GM19043 (cell line): Measurements from ENCODE around the gene SHISAL1.
"Not testable (repeated sequence)": the region's sequence is repeated elsewhere in the genome, so short reads cannot be mapped to it uniquely, and the experiment has no call there.

Experiments used
- ATAC-seq: cut with Tn5 transposase; IDR thresholded peaks from one replicate; pipeline ENCODE4 v1.9.1; 2021; ENCODE audit warnings: low read depth; ENCODE audit not compliant: unreplicated experiment

Gene SHISAL1

DNA sequence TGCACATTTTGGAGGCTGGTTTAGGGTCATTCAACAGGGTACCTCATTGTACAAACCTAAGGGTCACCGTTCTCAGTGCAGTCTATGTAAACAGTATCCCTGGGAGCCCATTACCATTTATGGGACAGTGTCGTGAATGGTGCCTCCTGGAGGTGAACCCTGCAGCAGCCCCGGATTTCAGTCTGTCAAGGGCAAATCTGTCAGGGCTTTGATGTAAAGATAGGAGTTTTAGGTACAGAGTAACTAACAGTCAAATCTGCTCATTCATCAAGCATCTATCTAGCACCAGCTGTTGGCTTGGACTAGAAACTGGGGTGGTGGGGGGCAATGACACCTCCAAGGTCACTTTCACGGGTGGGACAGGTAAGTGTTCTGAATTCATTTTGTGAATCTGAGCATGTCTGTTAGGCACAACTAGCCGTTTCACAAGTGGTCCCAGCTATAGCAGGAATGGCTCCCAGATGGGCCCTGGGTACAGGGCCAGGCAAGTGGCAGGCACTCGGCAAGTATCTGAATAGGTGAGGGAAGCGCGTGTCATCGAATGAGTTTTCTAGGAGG is 68.4 kb downstream of the SHISAL1 start:
- ATAC-seq: no peak

DNA sequence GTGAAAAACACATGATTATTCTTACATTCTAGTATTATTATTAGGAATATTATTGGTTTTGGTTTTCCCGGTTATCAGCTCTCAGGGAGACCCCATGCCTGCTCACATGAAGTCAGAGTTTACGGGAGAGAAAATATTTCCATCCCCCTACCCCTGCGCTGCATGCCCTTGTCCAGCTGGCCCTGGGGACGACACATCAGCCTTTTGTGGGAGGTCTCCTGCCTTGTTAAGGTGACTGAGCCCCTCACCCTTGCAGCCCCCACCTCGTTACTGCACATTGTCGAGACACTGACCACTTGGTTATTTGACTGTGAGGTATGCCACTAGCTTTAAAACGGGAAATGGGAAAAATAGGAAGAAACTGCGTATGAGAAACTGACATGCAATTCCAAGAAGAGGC is 69.0 kb downstream of the SHISAL1 start:
- ATAC-seq: no peak

DNA sequence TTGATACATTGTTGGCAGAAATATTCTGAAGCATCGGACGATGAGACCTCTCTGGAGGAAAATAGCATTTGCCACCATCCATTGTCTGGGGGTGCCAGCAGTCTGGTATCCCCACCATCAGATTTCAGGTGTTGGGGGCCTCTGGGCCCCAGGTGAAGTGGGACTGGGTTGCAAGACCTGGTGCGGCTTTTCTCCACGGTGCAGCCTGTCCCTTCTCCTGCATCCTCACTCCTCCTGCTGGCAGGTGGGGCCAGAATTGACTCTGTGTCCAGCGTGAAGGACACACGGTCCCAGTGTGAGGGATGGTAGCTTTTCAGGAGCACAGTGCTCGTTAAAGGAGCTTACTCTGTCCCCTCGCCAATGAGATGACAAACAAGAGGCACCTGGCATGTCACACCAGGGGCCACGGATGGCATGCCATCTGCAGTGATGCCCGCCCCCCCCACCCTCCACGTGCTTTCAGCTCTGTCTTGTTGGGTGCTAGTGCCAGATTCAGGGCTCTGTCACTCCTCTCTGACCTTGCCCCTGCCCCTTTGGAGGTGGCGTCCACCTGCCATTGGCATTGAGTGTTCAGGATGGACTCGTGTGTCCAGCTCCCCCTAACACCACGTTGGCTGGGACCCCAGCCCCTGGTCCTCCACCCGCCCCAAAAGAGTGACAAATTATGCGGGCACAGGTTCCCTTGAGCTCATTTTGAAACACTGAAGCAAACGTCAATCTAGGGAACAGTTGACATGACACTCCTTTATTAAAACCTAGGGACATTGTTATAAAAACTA is 69.6 kb downstream of the SHISAL1 start:
- no peak for ATAC-seq

DNA sequence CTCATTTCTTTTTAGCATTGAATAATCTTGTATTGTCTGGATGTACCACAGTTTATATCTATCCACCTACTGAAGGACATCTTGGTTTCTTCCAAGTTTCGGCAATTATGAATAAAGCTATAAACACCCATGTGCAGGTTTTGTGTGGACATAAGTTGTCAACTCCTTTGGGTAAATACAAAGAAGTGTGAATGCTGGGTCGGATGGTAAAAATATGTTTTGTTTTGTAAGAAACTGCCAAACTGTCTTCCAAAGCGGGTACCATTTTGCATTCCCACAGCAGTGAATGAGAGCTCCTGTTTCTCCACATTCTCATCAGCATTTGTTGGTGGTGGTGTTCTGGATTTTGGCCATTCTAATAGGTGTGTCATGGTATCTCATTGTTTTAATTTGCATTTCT is 71.6 kb downstream of the SHISAL1 start:
- not testable (repeated sequence) for ATAC-seq

DNA sequence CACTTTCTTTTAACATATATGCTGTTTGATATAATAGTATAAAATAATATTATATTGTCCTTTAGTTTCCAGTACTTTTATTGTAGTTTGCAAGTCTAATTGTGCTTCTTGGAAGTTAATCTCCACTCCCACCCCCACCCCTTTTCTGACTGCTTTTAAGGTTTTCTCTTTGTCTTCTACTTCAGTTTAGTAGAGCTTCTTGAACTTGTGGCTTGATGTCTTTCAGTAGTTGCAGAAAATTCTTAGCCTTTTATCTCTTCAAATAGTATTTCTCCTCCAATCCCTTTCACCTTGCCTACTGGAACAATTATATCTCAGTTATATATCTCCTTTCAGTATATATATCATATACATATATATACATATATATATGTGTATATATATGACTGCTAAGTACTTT is 75.5 kb downstream of the SHISAL1 start:
- ATAC-seq: no peak

DNA sequence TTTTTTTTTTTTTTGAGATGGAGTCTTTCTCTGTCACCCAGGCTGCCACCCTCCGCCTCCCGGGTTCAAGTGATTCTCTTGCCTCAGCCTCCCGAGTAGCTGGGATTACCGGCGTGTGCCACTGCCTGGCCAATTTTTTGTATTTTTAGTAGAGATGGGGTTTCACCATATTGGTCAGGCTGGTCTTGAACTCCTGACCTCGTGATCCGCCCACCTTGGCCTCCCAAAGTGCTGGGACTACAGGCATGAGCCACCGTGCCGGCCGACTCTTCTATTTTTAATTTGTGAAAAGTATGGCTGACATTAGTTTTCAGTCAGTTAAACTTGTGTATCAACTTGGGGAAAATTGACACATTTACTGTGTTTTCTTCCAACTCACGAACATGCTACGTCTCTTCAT is 78.4 kb downstream of the SHISAL1 start:
- not testable (repeated sequence) for ATAC-seq

DNA sequence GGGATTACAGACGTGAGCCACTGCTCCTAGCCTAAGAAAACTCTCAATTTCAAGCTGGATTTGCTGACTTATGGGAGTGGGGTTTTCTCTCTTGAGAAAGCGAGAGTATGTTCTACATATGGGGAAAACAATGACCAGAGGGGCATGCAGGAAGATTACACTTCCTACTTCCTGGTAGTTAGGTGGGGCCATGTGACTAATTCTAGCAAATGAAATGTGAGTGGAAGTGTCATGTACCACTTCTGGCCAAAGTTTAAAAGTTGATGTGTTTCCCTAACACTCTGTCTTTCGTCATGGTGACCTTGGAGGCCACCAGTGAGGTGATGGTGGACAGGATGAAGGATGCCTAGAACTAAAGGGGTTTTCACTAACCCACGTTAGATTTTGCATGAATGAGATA is 81.5 kb downstream of the SHISAL1 start:
- ATAC-seq: no peak

DNA sequence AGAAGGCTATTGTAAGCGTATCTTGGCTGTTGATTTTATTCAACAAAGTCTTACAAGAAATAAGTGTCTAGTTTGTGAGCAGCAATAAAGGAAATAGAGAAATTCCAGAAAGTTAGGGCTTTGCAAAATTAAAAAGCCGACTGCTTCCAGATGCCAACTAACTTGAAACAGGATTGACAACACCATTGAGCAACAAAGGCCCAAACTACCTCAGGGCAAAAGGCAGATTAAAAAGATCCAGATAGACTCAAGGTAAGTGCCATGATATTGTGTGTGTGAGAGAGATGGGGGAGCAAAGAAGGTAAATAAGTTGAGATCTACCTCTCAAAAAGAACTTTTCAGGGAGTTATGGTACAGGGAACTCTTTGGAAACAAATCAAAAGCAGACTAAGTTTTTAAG is 82.9 kb downstream of the SHISAL1 start:
- no peak for ATAC-seq

DNA sequence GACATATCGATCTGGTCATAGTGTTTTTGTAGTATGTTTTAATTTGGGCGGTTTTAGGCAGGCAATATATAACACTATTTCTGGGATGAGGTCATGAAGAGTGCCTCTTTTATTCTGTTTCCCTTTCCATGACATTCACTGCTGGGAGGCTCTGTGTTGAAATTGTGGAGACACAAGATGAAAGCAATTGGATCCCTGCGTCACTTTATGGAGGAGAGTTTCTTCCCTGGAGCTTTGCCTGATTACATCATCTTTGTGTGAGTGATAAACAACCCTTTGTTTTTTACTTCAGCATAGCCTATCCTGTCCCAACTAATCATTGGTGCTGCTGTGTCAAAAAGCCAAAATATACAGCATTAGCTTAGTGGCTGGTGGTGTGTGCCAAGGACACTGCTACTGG is 83.4 kb downstream of the SHISAL1 start:
- ATAC-seq: no peak

DNA sequence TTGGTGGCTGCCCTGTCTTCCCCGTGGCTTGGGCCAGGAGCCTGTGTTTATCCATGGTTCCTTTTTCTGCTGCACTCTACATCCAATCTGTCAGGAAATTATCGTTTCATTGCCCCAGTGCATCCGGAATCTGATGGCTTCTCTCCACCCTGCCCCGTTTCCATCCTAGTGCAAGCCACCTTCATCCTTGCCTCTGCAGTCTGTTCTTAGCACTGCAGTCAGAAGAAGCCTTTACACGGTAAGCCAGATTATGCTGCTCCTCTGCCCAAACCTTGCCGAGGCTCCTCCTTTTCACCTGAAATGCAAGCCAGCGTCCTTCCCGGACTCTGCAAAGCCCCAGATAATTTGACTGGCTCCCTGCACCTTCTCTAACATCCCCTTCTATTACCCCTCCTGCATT is 86.9 kb downstream of the SHISAL1 start:
- ATAC-seq: no peak

DNA sequence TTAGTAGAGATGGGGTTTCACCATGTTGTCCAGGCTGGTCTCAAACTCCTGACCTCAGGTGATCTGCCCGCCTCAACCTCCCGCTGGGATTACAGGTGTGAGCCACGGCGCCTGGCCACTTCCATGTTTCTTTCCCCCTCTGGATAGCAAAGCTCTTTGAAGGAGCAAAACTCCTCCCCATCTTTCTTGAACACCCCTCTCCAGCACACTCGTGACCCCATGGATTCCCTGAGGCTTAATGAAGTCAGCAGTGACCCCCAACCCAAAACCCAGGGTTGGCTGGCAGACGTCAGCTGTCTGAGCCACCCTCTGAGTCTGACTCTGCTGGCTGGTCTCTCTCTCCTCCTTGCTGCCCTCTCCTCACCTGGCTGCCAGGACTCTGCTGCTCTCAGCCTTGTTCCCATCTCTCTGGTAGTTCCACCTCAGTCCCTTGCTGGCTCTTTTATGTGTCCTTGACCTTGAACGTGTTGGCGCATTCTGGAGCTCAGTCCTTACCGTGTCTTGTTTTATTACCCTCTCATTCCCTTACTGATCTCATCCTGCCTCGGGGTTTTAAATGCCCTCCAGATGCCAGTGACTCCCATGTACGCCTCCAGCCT is 87.6 kb downstream of the SHISAL1 start:
- ATAC-seq: no peak

DNA sequence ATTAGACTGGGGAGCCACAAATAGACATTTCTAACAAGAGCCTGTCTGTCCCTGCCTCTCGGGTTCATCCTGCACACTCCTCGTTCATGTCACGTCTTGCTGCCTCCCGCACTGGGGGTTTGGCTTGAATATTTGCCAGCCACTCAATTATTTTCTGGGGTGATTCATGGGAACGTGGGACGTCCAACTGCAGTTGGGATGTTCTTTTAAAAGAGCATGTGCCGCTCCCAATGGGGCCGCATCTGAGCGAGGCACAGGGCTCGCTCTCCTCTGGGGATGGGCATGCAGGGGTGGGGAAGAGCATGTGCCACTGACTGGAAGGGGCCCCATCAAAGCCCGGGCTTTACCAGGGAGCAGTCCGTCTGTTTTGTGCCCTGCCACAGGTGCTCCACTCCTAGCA is 88.6 kb downstream of the SHISAL1 start:
- no peak for ATAC-seq

DNA sequence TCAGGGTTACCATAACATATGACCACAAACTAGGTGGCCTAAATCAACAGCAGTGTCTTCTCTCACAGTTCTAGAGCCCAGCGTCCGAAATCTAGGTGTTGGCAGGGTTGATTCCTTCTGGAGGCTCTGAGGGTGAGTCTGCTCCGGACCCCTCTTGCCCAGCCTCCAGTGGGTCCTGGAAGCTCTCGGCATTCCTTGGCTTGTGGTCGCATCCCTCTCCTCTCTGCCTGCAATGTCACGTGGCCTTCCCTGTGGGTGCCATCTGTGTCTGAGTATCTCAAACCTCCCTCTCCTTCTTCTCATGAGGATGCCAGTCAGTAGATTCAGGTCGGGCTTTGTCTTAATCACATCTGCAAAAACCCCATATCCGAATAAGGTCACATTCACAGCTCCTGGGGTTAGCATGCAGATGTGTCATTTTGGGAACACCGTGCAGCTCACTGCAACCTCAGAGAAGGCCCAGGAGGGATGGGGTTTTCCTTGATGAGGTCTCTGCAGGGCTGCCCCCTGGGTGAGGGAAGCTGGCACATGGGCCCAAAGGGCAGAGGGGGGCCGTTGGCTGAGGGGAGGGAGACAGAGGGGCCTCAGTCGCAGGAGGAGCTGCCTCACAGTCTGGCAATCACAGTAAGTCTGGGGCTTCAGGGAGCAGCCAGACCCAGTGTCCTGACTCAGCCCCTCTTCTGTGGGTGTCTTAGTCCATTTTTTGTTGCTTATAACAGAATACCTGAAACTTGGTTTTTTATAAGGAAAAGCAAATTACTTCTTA is 90.9 kb downstream of the SHISAL1 start:
- ATAC-seq: no peak

DNA sequence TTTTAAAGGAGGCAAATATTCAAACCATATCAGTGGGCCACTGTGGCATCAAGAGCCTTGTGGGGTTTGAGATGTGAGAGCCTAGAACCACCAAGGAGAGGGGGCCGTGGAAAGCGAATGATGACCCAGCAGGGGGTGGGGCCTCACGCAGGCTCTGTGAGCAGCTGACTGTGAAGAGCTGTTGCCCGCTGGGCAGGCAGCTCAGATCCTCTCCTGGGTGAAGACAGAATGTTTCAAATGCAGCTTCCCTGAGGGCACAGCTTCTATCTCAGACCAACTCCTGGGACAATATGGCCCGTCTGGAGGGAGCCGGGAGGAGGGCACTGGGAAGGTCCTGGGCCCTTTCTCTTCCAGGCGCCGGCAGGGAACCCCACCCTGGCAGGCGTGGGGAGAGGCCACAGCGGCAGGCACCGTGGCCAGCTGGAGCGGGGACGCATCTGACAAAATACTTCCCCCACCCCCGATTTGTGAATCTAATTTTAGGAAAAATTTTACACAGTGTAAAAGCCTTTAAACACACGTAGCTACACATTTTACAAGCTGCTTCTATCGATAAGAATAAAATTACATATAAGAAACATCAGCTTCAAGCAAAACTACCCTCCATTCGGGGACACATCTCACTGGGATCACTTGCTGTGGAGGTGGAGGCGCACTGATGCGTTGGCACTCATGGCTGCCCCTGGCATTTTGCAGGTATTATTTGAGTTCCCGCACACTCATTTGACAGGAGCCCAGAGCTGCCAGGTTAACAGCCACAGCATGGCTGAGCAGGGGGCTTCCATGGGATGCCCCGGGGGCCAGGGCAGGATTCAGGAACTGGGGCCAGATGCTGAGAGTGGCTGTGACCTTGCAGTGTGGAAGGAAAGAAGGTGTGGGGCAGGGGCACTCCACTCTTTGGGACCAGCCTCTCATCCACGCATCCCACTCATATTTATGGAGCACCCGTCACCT is 91.7 kb downstream of the SHISAL1 start:
- ATAC-seq: no peak

DNA sequence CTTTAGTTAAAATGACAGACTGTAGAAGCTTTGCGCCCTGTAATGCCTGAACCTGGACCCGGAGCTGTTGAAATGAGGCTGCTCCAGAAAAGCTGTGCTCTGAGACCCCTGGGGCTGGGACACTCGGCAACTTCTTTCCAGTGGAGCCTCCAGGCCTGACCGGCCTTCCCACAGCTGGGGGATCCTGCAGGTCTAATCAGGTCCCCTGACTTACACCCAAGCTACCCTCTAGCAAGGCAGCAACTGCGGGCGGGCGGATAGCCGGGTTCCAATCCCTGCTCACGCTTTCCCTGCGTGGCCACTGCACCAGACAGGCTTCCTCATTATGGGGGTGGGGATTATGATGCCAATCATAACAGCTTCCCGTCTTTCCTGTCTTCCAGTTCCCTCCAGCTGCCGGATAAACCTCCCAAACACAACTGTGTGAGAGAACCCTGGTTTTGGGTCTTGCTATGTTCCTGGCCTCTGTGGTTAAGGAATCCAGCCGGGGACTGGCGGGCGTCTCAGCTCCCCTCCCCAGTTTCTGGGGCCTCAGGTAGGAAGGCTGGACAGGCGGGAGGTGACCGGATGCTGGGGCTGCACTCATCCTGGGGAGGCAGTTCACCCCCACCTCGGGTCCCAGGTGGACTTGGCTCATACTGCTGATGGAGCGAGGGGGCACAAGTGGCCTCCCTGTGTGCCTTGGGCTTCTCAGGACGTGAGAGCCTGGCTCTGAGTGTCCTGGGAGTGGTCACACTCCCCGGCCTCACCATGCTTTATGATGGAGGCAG is 93.5 kb downstream of the SHISAL1 start:
- ATAC-seq: no peak

DNA sequence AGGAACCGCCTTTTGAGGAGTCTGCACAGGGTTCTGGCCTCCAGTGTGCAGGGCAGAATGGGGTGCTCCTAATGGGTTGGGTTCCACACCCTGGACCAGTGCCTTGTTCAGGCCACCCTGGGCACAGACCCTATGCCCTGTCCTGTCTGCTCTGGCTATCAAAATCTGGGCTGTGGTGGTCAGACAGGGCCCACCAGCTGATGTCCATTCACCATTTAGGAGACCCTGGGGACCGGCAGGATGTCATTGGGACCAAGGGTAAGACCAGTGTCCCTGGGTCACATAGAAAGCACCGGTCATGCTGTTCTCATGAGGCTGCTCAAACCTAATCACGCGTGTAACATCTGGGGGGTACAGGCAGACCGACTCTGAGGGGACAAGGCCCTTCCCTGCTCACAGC is 94.7 kb downstream of the SHISAL1 start:
- ATAC-seq: no peak

DNA sequence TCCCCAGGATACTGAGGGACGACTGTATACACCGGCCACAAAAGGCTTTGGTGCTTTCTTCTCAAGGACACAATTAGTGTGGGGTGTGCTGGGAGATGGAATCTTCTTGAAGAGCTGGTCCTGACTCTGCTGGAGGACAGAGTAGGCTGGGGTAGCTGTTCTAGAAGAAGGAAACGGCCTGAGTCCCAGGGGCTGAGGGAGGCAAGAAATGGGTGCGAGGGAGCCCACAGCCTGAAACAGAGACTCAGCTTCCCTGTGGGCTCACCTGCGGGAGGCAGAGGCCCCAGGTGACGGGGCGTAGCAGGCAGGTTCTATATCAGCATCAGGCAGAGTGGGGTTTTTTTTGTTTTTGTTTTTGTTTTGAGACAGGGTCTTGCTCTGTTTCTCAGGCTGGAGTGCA is 95.4 kb downstream of the SHISAL1 start:
- ATAC-seq: no peak

DNA sequence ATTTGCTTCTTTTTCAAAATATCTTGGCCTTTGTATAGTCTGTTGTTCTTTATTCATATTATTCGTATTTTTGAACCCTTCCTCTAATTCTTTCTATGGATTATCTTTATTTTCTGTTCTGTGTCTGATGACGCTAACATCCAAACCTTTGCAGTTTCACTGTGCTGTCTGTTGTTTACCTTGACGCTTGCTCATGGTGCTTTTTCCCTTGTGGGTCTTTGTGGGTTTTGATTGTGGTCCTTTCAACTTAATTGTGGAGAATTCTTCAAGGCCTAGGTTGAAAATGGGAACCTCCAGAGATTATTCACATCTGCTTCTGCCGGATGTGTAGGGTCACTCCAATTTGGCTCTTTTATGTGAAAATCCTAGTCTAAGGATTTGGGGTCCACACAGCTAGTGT is 97.5 kb downstream of the SHISAL1 start:
- ATAC-seq: no peak

DNA sequence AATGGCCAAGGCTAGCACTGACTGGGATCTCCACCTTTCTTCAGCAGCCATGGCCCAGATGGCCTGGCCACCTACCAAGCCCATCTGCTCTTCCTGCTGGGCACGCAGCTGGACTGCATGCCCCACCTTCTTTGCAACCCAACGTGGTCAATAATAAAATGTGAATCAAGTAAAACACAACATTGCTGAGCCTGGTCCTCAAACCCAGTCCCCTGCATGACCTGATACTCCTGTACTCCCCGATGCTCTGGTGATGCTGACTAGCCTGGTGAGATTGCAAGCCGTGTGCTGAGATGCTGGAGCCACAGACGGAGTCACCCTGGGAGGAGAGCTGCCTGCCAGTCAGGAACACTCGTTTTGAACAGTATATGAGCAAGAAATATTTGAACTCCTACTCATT is 98.0 kb downstream of the SHISAL1 start:
- no peak for ATAC-seq

DNA sequence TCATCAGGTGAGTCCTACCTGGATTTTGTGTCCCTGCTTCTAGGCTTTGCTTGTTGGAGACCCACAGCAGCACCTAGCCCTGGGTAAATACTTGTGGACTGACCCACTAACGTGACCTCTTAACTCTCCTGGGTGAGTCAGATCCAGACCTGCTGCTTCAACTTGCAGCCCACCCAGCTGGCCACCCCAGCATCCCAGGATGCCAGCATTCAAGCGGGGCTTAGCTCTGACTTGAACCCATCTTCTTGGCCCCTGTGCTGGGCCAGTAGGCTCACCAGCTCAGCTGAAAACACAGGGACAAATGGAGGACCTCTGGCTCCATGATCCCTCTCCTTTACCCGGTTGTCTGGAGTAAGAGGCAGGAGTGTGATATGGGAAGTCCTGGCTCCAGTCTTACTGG is 98.6 kb downstream of the SHISAL1 start:
- no peak for ATAC-seq
